Measurements from ENCODE around the gene EIF4EBP3.

Gene EIF4EBP3

GRCh38 chr5:140547508-140548299 lies at the start of gene EIF4EBP3:
Gene EIF4EBP3, plus strand, starts transcription at chr5:140547662. Its CDS starts 76 bp downstream, at chr5:140547738.
- TF ChIP-seq, protein P1, sequence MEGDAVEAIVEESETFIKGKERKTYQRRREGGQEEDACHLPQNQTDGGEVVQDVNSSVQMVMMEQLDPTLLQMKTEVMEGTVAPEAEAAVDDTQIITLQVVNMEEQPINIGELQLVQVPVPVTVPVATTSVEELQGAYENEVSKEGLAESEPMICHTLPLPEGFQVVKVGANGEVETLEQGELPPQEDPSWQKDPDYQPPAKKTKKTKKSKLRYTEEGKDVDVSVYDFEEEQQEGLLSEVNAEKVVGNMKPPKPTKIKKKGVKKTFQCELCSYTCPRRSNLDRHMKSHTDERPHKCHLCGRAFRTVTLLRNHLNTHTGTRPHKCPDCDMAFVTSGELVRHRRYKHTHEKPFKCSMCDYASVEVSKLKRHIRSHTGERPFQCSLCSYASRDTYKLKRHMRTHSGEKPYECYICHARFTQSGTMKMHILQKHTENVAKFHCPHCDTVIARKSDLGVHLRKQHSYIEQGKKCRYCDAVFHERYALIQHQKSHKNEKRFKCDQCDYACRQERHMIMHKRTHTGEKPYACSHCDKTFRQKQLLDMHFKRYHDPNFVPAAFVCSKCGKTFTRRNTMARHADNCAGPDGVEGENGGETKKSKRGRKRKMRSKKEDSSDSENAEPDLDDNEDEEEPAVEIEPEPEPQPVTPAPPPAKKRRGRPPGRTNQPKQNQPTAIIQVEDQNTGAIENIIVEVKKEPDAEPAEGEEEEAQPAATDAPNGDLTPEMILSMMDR (IDR thresholded peaks at IDR 0.05) = peak; percentile 58
- H3K9me3 ChIP-seq (ENCODE audit: control insufficient read depth, low read length) = no peaks in the 10 kb centered on the region
- H3K36me3 ChIP-seq (ENCODE audit: control insufficient read depth, insufficient read depth, low read length) = no peaks in the 10 kb centered on the region
- H3K27me3 ChIP-seq (ENCODE audit: control insufficient read depth, insufficient read depth, low read length) = no peaks in the 10 kb centered on the region
- H2AFZ ChIP-seq = peak within 1 kb of the TSS; percentile 56
- no peaks in the 10 kb centered on the region for H3K79me2 ChIP-seq
- peak within 1 kb of the TSS; percentile 85 for H3K4me2 ChIP-seq (ENCODE audit: low read length)
- peaks cover 10% of the 10 kb centered on the region for H3K4me1 ChIP-seq
- peak within 1 kb of the TSS; percentile 38 for H3K4me3 ChIP-seq (ENCODE audit: low read depth, low read length)
- H3K9ac ChIP-seq = no peak within 1 kb of the TSS
- H3K27ac ChIP-seq = peak within 1 kb of the TSS; percentile 53

DNA sequence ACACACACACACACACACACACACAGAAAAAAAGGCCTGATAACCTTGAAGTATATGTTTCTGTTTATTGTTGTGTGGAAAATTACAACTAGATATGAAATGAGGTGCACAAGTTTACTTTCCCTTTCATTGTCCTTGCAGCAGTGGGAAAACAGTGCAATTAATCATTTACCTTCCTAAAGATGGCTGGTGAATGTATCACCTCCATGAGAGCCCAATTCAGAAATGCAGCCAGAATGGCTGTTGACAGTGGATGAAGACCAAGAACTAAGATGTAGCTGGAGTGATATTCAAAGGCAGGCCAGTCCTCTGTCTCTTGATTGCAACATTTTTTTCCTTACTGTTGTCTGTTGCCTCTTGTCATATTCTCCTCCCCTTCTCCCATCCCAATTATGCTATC lies 49.6 kb upstream of the EIF4EBP3 start:
- Histone ChIP-seq H3K9me3 (ENCODE audit: control insufficient read depth, low read length) (no peaks in the 10 kb centered on the region), H3K4me2 (ENCODE audit: low read length) (no peak overlapping the region), H3K79me2 (no peaks in the 10 kb centered on the region), H3K4me1 (no peaks in the 10 kb centered on the region), H3K27ac (no peak overlapping the region), H3K36me3 (ENCODE audit: control insufficient read depth, insufficient read depth, low read length) (no peaks in the 10 kb centered on the region), H3K27me3 (ENCODE audit: control insufficient read depth, insufficient read depth, low read length) (no peaks in the 10 kb centered on the region), H2AFZ (no peak overlapping the region), H3K4me3 (ENCODE audit: low read depth, low read length) (no peak overlapping the region), H3K9ac (no peak overlapping the region)
- TF ChIP-seq, protein P1 (IDR thresholded peaks at IDR 0.05) = no peak

- Histone ChIP-seq H3K9ac (no peak overlapping the region), H2AFZ (no peak overlapping the region), H3K9me3 (ENCODE audit: control insufficient read depth, low read length) (no peaks in the 10 kb centered on the region), H3K79me2 (no peaks in the 10 kb centered on the region), H3K27ac (no peak overlapping the region), H3K4me1 (no peaks in the 10 kb centered on the region), H3K27me3 (ENCODE audit: control insufficient read depth, insufficient read depth, low read length) (no peaks in the 10 kb centered on the region), H3K4me2 (ENCODE audit: low read length) (no peak overlapping the region), H3K36me3 (ENCODE audit: control insufficient read depth, insufficient read depth, low read length) (no peaks in the 10 kb centered on the region), H3K4me3 (ENCODE audit: low read depth, low read length) (no peak overlapping the region)
- TF ChIP-seq, protein P1 (IDR thresholded peaks at IDR 0.05) = no peak
Observed at GRCh38 chr5:140498591-140498990, 48.9 kb upstream of the EIF4EBP3 start.

DNA sequence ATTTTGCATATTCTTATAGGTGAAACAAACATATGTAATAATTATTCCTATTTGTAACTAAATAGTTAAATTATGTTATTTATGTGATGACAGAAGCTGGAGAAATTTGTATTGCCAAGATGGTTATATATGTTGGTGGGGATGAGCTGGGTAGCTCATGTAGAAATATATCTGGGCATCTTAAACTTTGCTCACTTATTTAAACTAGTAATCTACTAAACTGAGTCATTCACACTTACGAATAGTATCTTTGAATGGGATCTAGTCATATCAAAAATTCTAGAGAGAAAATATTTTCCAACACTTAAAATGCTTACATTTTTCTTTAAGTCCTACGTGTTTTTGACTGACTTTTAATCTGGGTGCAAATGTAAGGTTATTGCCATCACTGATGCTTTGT lies 44.6 kb upstream of the EIF4EBP3 start:
- no peak overlapping the region for H3K9ac ChIP-seq
- no peaks in the 10 kb centered on the region for H3K4me1 ChIP-seq
- no peaks in the 10 kb centered on the region for H3K79me2 ChIP-seq
- H3K4me3 ChIP-seq (ENCODE audit: low read depth, low read length) = no peak overlapping the region
- H3K9me3 ChIP-seq (ENCODE audit: control insufficient read depth, low read length) = no peaks in the 10 kb centered on the region
- no peak overlapping the region for H3K27ac ChIP-seq
- no peak overlapping the region for H3K4me2 ChIP-seq (ENCODE audit: low read length)
- H3K27me3 ChIP-seq (ENCODE audit: control insufficient read depth, insufficient read depth, low read length) = no peaks in the 10 kb centered on the region
- H3K36me3 ChIP-seq (ENCODE audit: control insufficient read depth, insufficient read depth, low read length) = no peaks in the 10 kb centered on the region
- TF ChIP-seq, protein P1 (IDR thresholded peaks at IDR 0.05) = no peak
- H2AFZ ChIP-seq = no peak overlapping the region

GRCh38 chr5:140509898-140510297 lies 37.6 kb upstream of the EIF4EBP3 start:
- Histone ChIP-seq H3K79me2 (peaks cover 3% of the 10 kb centered on the region), H3K36me3 (ENCODE audit: control insufficient read depth, insufficient read depth, low read length) (no peaks in the 10 kb centered on the region), H3K27me3 (ENCODE audit: control insufficient read depth, insufficient read depth, low read length) (no peaks in the 10 kb centered on the region), H3K4me3 (ENCODE audit: low read depth, low read length) (no peak overlapping the region), H3K9ac (no peak overlapping the region), H3K4me2 (ENCODE audit: low read length) (peak overlapping the region; percentile 52), H3K27ac (peak overlapping the region; percentile 7), H3K4me1 (no peaks in the 10 kb centered on the region), H3K9me3 (ENCODE audit: control insufficient read depth, low read length) (no peaks in the 10 kb centered on the region), H2AFZ (no peak overlapping the region)
- TF ChIP-seq, protein P1 (IDR thresholded peaks at IDR 0.05) = no peak
